ENCODE results near the gene HELZ2.

The HELZ2 gene

DNA sequence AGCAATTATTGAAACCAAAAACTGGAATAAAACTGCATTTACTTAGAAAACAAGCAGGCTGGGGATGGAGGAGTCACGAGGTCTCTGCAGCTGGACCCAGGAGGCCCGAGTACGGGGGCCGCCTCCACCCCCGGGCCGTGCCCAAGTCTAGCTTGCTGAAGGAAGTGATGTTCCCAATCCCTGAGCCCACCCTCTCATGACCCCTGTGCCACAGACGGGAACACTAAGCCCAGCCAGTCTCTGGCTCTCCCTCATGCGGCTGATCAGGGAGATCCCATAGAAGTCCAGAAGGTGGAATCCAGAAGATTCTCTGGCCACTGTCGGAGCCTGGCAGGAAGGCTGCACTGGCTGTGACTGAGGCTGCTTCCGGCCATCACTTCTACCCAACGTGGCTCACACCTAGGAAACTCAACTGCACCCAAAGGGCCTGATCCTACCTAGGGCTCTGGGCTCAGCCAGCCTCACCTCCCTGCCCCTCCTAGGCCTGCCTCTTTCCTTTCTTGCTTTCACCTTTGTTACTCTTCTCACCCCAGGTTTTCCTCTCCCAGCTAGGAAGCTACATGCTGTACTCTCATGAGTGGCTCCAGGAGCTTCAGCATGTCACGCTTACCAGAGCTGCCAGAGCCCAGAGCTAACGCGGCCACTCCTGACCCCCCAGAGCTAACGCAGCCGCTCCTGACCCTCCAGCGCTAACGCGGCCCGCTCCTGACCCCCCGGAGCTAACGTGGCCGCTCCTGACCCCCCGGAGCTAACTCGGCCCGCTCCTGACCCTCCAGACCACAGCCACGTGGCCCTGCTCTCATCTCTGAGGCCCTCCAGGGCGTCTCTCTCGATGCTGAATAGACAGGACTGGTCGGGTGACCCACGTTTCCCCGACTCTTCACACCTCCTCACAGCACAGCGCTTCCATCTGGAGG, 24.7 kb upstream of the HELZ2 start:
- DNase-seq (ENCODE audit: low spot score): no peak

DNA sequence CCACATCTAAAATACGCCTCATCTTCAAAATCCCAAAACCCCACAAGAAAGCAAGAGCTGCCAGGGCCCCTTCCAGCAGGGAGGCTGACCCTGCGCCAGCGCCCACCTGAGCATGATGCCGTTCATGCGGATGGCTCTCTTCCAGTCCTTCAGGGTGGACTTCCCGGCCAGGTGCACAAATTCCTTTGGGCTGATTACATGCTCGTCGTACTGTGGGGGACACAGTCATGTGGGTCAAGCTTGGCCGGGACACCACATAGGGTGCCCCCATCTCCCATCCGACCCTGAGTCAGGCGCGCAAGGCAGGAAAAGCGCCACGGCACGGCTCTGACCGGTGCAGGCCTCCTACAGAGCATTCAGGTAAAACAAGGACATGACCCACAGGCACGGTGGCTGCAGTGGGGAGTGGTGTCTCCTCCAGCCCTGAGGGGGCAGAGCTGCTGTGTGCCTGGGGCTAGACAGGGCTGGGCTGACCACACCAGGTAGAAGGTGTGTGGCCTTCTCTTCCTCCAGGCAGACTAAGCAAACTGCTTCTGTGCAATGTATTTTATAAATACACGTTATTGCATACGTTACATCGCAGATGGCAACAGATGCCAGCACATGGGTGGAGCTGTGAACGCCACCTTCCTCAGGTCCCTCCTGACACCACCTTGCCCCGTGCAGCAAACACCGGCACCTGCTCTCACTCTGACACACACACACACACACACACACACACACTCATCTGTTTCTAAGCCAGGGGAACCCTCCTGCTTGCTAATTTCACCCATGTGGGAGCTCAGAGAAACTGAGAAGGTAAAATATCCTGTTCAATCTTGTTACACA, 23.8 kb upstream of the HELZ2 start:
- no peak for DNase-seq (ENCODE audit: low spot score)

DNA sequence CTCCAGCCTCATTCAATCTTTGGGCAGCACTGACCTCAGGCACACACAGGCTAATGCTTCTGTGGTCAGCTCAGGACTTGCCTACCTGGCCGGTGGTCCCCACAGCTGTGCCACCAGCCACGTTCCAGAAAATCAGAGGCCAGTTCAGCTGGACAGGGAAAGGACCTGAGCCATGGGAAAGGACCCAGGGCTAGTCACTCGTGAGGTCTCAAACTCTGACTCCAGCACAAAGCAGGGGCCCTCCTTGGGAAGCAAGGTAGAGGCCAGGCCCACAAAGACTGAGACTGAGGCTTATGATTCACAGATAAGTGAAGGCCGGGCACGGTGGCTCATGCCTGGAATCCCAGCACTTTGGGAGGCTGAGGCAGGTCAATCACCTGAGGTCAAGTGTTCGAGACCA, 22.4 kb upstream of the HELZ2 start:
- DNase-seq (ENCODE audit: low spot score): no peak

DNA sequence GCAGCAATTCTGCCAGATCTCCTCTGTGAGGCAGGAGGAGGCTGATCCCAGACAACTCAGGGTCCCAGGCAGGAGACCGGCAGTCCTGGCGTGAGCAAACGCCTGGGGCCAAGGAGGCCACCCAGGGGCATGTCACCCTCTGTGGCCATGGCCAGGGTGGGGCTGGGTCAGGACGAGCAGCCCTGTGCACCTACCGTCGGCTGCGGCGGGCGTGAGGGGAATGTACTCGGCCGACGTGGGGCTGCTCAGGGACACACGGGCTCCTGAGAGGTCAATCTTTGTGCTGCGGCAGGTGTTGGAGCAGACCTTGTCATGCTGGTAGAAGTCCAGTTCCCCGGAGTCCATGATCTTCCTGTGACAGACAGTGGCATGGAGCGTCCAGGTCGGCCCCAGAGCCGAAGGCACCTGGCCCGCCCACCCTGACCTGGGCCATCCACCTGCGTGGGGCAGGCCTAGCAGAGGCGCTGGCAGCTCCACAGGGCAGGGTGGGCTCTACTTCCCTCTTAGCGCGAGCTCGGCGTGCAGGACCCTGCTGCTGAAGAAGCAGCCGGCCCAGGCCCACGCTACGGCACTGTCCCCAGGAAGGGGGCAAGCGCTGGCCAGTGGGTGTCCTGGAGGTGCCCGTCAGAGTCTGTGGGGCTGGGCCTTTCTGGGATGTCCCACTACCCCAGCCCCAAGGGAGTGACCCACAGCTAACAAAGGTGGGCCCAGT, 21.5 kb upstream of the HELZ2 start:
- DNase-seq (ENCODE audit: low spot score): no peak

DNA sequence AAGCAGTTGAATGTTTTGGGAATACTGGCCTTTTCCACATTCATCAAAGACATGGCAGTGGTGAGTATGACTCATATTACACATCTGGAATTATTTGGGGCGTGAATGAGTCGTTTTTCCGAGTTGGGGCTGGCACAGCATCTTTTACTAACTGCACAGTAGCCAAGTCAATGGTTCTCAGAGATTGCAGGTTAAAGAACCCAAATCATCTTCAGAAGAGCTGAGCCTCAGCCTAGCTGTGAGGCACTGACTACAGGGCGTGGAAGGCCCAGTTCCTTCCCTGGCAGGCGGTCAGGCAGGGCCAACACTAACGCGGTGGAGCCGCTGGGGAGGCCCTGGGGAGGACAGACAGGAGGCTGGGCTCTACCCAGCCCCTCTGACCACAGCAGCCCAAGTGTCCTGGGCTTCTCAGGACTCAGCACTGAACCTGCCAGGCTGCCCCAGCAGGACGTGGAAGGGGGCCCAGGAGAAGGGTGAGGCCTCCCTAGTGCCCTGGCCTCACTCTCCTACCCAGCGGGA, 20.1 kb upstream of the HELZ2 start:
- DNase-seq (ENCODE audit: low spot score): no peak

DNA sequence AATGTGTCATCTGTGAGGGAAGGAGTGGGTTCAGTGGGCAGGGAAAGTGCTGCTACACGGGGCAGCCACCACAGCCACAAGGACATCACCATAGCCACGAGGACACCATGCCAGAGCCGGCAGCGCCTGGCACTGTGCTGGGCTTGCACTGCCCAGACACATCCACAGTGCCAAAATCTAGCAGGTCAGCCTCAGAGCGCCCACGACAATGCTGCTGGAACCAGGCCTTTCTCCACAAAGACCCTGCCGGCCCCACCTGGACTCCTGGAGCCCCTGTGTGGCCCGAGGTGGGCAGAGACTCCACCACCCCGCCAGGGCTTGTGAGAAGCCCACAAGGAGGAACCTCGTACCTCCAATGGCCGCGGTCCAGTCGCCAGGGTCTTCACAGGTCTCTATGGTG, 18.6 kb upstream of the HELZ2 start:
- no peak for DNase-seq (ENCODE audit: low spot score)

DNA sequence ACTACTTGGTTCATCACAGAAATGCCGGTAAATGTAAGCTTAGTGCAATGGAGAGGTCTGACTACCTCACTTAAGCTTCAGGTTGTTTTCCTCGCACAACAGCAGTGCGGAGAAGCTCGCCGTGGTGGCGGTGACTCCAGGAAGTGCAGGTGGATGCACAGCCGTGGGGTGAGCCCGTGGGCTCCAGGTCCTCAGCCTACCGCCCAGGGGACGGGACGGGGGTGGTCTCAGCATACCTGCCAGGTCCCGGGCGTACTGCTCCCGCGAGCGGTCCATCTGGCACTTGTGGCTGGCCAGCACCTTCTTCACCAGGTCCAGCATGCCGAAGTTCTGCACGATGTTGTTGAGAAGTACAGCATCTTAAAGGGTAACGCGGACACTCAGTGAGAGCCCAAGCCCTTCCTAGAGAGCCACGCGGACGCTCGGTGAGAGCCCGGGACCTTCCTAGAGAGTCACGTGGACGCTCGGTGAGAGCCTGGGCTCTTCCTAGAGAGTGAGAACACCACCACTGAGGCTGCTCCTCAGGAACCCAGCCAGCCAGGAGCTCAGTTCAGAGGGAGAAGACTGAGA, 17.8 kb upstream of the HELZ2 start:
- no peak for DNase-seq (ENCODE audit: low spot score)

DNA sequence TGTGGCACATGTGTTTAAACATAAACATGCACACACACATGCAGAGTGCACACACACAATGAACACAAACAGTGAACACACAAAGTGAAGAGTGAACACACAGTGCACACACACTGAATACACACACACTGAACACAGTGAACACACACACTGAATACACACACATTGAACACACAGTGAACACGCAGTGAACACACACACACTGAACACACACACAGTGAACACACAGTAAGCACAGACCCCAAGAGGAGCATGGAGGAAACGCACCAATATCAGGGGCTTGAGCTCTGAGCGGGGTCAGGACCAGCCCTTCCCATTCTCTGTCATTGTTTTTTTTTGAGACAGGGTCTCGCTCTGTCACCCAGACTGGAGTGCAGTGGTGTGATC, 17.1 kb upstream of the HELZ2 start:
- DNase-seq (ENCODE audit: low spot score): no peak

DNA sequence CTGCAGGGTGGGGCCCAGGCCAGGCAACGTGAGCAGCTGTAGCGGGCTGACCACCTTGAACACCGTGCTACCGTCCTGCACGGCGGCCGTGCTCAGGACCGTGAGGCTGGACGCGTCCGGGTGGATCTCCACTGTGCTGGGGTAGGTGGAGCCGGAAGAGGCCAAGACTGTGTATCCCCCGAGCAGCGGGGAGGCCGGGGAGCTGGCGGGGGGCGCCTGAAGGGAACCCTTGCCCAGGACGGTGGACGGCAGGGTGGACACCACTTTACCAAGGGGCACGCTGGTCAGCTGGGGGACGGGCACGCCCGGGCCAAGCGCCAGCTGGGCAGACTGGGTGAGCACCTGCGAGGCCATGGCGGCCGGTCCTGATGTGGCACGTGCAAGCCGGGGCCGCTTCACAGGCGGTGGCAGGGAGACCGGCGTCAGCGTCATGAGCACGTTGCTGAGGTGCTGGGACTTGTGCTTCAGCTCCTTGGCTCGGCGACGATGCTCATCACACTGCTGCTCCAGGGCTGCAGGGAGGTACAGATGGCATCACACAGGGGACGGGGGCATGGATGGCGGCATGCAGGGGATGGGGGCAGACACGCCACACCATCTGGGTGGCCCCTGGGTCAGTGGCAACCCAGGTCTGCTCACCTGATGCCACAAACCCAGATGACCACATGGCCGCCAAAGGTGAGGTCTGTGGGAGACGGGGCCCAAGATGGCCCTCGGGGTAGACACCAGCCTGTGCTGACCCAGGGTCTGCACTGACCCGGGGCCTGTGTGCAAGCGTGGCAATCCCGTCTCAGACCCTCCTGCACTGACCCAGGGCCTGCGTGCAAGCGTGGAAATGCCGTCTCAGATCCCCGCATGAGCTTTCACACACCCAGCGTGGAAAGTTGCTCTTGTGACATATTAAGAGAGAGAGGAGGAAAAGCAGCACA, 16.4 kb upstream of the HELZ2 start:
- no peak for DNase-seq (ENCODE audit: low spot score)

DNA sequence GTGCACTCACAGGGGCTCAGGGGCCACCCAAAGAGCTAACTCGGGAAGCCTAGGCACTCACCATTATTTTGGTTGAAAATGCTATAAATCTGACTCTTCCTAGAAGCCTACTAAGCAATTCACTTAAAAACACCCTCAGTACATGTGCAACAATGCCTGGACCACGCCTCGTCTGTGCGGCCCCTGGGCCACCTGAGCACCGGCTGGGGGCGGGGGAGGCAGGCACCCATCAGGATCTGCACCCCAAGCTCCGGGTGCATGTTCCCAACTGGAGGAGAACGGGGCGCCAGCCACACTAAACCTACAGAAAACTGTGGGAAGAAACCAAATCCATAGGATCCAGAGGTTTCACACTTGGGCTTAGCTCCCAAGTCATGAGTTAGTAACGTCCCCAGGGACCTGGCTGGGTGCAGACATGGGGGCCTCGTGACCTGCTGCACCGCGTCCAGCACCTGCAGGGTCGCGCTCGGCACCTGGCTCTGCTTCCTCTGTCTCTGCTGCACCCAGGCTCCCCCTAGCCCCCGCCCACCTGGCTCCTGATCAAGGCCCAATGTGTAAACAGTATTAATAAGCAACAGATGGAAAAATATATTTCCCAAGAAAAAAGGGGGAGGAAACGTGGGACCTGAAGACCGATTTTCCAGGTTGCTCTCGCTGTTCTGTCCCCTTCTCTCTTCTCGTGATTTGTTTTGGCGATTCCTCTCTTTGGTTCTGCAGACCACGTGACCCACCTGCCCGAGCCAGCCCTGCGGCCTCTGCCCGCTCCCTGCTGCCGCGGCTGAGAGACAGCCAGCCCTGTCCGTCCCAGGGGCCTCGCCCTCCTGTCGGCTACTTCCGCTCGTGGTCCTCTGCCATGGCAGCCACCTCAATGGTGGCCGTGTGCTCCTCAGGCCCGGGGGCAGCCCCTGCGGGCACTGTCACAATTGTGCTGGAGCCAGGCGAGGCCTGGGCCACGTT, 15.5 kb upstream of the HELZ2 start:
- DNase-seq (ENCODE audit: low spot score): no peak

DNA sequence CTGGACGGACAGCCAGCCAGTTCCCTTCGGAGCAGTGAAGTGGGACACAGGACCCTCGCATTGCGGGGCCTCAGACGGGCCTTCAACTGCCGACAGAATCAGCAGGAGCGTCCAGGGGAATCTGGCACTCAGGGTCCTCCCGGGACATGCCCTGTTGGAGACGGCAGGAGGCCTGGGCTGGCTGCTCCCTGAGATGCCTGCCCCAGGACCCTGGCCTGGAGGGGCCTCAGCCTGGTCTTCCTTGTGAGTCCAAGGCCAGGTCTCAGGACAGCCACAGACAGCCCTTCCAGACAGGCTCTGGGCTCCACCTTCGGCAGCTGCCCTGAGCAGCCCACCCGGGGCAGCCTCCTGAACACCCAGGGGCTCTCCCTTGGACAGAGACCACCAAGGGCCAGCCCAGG, 14.6 kb upstream of the HELZ2 start:
- no peak for DNase-seq (ENCODE audit: low spot score)

DNA sequence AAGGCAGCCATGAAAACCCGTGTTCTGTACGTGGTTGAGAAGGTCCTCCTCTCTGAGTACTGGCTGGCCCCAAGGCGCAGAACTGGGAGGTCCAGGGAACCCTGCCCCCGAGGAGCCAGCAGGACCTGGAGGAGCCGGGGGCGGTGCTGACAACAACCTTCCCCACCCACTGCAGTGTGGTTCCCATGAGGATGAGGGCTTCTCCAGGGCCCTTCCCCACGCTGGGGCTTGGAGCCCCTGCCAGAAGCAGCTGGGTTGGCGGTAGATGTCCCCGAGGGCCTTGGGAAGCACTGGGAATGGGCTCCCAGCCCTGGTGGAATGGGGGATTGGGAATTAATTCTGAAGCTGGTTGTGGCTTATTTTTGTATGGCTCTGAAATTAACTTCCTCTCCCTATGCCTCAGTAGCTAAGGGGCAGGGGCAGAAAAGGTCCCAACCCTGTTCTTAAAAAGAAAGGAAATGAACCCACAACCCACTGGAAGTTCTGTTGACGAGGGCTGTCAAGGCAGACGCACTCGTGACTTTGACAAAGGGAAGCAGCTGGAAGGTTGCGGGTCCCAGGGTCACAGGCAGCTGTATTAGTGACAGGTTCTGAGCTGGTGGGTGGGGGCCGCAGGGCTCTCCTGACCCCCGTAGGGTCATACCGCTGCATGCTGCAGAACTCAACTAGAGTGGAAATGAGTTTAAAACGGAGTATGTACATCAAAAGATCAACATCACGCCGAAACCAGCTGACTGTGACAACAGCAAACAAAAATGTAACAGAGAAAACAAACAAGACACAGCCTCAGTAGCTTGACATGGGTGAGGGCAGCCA, 13.9 kb upstream of the HELZ2 start:
- DNase-seq (ENCODE audit: low spot score): no peak

DNA sequence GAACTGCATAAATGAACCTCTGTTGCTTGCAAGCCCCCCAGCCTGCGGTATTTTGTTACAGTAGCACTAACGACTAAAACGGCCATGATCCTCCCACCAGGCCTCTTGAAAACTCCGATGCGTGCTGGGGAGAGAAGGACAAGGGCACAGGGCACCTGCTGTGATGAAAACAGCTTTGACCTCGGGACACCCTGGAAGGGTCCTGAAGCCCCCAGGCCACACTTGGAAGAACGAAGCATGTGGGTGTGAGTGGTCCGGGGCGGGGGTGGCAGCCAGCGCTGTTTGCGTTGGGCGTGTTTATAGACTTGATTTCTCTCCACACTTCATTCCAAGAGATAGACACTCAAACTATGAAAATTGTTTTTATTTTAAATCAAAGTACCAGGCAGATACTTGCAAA, 13.2 kb upstream of the HELZ2 start:
- no peak for DNase-seq (ENCODE audit: low spot score)

DNA sequence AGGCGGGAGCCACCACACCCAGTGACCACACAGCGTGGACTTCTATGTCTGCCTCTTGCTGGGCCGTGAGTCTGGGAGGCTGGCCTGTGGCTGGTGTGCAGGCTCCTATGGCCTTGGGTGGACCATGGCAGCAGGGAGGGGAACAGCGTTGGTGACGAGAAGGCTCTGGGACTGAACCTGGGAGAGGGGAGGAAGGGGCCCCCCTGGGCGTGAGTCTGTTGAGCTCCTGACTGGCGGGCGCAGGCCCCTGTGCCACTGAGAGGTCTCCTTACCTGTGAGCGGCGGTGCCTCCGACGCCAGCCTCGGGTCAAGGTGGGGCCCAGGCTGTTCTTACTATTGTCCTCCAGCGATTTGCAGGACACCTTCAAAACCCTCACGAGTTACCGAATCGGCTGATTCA, 12.8 kb upstream of the HELZ2 start:
- no peak for DNase-seq (ENCODE audit: low spot score)

DNA sequence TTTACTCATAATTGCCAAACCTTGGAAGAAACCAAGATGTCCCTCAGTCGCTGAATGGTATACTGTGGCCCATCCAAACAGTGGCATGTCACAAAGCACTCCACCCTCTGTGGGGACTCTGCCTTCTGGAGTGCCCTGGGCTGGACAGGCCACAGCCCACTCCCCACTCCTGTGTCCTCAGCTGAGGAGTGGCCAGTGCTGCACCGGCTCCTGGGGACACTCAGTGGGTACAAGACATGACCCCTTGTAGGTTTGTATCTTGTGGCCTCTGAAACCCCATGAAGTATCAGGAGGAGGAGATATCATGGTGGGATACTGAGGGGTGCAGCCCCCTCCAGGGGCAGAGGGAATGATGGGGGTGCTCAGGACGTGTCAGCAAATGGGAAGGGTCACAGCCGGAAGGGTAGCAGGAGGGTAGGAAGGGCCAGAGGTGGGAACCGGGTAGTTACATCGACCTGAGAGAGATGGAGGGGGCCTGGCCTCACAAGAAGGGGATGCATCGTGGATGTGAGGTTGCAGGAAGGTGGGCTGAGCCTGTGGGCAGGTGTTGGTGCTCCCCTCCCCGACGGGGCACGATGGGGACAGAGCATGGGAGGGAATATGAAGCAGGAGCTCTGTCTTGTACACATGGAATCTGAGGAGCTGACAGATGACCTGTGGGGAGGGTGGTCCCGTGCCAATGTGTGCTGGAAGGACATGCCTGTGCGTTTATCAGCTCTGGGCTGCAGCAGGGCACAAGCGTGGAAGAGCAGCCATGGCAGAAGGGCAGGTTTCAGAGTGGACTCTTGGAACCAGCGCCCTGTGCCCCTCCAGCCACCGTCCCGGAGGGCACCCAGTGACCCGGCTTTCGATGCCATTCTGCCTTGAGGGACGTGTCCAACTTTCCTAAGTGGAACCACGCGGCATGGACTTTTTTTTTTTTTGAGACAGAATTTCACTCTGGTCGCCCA, 11.9 kb upstream of the HELZ2 start:
- DNase-seq (ENCODE audit: low spot score): no peak

DNA sequence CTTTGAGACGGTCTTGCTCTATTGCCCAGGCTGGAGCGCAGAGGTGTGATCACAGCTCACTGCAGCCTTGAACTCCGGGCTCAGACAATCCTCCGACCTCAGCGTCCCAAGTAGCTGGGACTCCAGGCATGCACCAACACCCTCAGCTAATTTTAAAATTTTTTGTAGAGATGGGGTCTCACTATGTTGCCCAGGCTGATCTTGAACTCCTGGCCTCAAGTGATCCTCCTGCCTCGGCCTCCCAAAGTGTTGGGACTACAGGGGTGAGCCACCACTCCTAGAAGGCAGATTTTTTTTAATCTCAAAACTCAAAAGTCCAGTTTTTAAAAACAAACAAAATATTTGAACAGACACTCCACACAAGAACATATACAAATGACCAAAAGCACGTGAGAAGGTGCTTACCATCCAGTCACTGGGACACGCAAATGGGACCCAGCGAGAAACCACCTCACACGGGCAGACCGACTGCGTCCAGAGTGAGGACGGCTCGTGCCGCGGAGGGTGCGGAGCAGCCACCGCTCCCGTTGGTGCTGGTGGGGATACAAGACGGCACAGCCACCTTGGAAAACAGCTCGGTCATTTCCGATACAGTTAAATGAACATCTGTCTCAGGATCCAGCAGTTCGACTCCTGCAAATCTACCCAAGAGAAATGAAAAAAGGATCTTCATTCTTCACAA, 8.5 kb upstream of the HELZ2 start:
- DNase-seq (ENCODE audit: low spot score): no peak

DNA sequence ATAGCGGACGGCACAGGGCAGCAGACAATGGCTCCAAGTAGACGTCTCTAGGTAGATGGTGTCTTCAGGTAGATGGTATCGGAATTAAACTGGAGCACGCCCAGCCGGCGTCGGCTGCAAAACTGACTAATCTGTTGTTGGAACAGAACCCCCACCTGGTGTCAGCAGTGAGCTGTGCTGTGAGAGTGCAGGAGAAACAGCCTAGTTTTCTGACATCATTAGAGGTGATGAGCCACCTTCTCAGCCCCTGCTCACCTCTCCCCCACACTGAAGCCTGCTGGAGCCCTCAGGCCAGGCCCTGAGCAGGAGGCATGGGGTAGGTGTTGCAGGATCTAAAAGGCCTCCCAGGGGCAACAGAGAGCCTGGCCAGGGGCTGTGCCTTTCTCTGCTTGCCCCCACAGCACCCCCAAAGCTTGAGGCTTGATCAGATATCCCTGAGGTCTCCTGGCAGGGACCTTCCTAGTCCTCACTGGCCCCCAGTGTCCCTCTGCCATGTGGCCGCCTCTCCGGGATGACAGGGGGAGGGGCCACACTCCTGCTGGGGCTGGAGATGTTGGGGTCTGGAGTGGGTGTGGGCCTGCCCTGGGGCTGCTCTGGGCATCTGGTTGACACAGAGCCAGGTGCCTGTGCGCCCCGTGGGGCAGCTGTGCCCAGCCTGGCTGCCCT, 6.9 kb upstream of the HELZ2 start:
- DNase-seq (ENCODE audit: low spot score): no peak
